Measurements from ENCODE around the gene SMAD6.

- TF ChIP-seq ZNF311 (tag by site-specific recombination; IDR thresholded peaks at IDR 0.05; ENCODE audit: borderline replicate concordance) = no peak
- TF ChIP-seq, protein P1, sequence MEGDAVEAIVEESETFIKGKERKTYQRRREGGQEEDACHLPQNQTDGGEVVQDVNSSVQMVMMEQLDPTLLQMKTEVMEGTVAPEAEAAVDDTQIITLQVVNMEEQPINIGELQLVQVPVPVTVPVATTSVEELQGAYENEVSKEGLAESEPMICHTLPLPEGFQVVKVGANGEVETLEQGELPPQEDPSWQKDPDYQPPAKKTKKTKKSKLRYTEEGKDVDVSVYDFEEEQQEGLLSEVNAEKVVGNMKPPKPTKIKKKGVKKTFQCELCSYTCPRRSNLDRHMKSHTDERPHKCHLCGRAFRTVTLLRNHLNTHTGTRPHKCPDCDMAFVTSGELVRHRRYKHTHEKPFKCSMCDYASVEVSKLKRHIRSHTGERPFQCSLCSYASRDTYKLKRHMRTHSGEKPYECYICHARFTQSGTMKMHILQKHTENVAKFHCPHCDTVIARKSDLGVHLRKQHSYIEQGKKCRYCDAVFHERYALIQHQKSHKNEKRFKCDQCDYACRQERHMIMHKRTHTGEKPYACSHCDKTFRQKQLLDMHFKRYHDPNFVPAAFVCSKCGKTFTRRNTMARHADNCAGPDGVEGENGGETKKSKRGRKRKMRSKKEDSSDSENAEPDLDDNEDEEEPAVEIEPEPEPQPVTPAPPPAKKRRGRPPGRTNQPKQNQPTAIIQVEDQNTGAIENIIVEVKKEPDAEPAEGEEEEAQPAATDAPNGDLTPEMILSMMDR (tag by site-specific recombination; IDR thresholded peaks at IDR 0.05) = no peak
- no peak for TF ChIP-seq ZNF658 (tag by site-specific recombination; IDR thresholded peaks at IDR 0.05)
- TF ChIP-seq INSM2 (tag by site-specific recombination; IDR thresholded peaks at IDR 0.05) = no peak
These were observed 46.6 kb downstream of the SMAD6 start for GRCh38 chr15:66748708-66749035.
